Large intestine (tissue), 3 donors: ENCODE results near the gene PKDCC. TPM values are rescaled to one million over a fixed set of nuclear protein-coding genes. Genes with fewer than 3 reads are reported as not detected.

Experiments used
- DNase-seq, 2 donors: peaks; one replicate each; pipeline versions ENCODE4 v3.0.0 to v3.0.0-alpha.2; 2013
- H3K27ac ChIP-seq: one replicate; pipeline ENCODE4 v1.5.1; 2013; ENCODE audit warnings: low read length
- H3K27me3 ChIP-seq: 2 replicates; pipeline ENCODE4 v1.6.1; 2013; ENCODE audit warnings: low read length; ENCODE audit not compliant: control insufficient read depth, insufficient read depth
- H3K36me3 ChIP-seq: 2 replicates; pipeline ENCODE4 v1.6.1; 2013; ENCODE audit warnings: low read length; ENCODE audit not compliant: control insufficient read depth, insufficient read depth
- H3K4me1 ChIP-seq: one replicate; pipeline ENCODE4 v1.6.1; 2013; ENCODE audit warnings: low read length; ENCODE audit not compliant: control insufficient read depth, insufficient read depth
- H3K4me3 ChIP-seq: one replicate; pipeline ENCODE4 v1.5.1; 2013; ENCODE audit warnings: low read length
- H3K9me3 ChIP-seq: one replicate; pipeline ENCODE4 v1.6.1; 2013; ENCODE audit warnings: mild to moderate bottlenecking, low read depth, low read length, moderate library complexity; ENCODE audit not compliant: control insufficient read depth
- WGBS: methylation state at CpG from one replicate; pipeline ENCODE4 v1.1.5; 2013; ENCODE audit warnings: low lambda C conversion rate; ENCODE audit not compliant: insufficient coverage; 5-methylcytosine and 5-hydroxymethylcytosine counted together
- polyA plus RNA-seq: library from polyadenylated mRNA; unstranded; fragments of 120-200 nt; gene quantifications from one replicate; pipeline ENCODE4 v1.2.1, GENCODE V29; 2013

The PKDCC gene
- polyA plus RNA-seq, 1 donor = 247 TPM

GRCh38 chr2:42040643-42041278, 7.1 kb upstream of the PKDCC start:
- H3K27ac ChIP-seq = no peak overlapping the region
- no peaks in the 10 kb centered on the region for H3K27me3 ChIP-seq
- H3K4me3 ChIP-seq = no peak overlapping the region
- 40% methylated on average over 1 of the region's 9 CpGs for WGBS
- H3K36me3 ChIP-seq = no peaks in the 10 kb centered on the region
- peaks cover 15% of the 10 kb centered on the region for H3K4me1 ChIP-seq
- DNase-seq = peak in 1 of 2 donors; percentile 75
- H3K9me3 ChIP-seq = no peaks in the 10 kb centered on the region

DNA sequence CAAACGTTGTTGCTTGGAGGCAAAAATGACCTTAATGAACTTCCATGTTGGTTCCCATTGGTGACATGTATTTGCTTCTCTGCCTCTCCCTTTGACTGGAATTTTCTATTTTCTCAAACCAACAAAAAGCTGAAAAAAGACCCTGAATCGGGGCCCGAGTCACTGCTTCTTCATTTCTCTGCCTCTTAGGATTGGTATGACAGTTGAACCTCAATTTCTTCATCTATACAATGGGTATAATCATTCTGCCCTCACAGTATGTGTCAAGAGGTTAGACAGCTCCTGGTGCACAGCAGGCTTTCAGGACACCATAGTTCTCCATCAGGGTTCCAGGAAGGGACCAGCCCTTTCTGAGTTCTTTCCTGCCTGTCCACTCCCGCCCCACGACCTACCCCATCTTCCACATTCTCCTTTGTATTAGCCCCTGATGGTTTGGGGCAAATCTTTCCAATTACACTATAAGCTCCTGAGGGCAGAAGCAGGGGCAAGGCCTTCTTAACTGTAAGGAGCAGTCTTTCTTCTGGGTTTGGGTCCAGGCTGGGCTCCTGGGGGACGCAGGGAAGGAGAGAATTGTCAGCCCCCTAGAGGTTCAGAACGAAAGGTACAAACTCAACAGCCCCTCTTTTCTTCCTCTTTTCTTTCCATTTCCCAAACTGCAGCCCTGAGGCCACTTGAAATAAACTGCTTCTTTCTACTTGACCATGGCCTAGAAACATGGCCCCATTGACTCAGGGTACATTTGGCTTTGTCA, 6.3 kb upstream of the PKDCC start:
- WGBS = 20% methylated on average over 1 of the region's 7 CpGs
- no peak for DNase-seq
- peaks cover 23% of the 10 kb centered on the region for H3K4me1 ChIP-seq
- no peak overlapping the region for H3K4me3 ChIP-seq
- no peak overlapping the region for H3K27ac ChIP-seq
- no peaks in the 10 kb centered on the region for H3K36me3 ChIP-seq
- H3K9me3 ChIP-seq = no peaks in the 10 kb centered on the region
- no peaks in the 10 kb centered on the region for H3K27me3 ChIP-seq

- Histone ChIP-seq H3K27me3 (no peaks in the 10 kb centered on the region), H3K27ac (no peak overlapping the region), H3K9me3 (no peaks in the 10 kb centered on the region), H3K4me1 (peaks cover 29% of the 10 kb centered on the region), H3K36me3 (no peaks in the 10 kb centered on the region), H3K4me3 (no peak overlapping the region)
- no peak for DNase-seq
- WGBS = 94% methylated on average over 3 of the region's 11 CpGs
These were observed 5.0 kb upstream of the PKDCC start for GRCh38 chr2:42042631-42043355.

- WGBS = 100% methylated on average over 2 of the region's 3 CpGs
- DNase-seq = no peak
- H3K27me3 ChIP-seq = no peaks in the 10 kb centered on the region
- peaks cover 29% of the 10 kb centered on the region for H3K4me1 ChIP-seq
- H3K4me3 ChIP-seq = no peak overlapping the region
- H3K9me3 ChIP-seq = no peaks in the 10 kb centered on the region
- H3K36me3 ChIP-seq = no peaks in the 10 kb centered on the region
- H3K27ac ChIP-seq = no peak overlapping the region
These were observed 3.9 kb upstream of the PKDCC start for GRCh38 chr2:42043789-42044394.

DNA sequence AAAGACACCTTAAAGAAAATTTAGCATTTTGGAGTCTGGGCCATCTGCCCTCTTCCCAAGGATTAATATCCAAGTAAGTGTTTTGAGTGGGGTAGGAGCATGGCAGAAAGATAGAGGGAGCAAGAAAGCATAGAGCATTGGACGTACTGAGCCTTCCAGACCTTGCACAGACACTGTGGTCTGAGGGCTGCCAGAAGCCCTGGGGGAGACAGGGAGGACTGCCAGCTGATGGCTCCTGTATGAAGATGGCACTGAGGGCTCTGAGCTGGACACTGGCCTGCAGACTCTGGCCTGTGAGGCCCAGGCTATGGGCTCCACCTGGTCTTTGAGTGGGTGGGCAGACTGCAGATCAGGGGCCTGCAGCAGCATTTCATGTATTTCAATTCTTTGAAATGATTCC, 2.9 kb upstream of the PKDCC start:
- no peak overlapping the region for H3K4me3 ChIP-seq
- no peak for DNase-seq
- WGBS = no CpG with 5 or more reads among the region's 1 CpG
- H3K9me3 ChIP-seq = no peaks in the 10 kb centered on the region
- peaks cover under 1% of the 10 kb centered on the region for H3K36me3 ChIP-seq
- no peaks in the 10 kb centered on the region for H3K27me3 ChIP-seq
- H3K27ac ChIP-seq = no peak overlapping the region
- peaks cover 29% of the 10 kb centered on the region for H3K4me1 ChIP-seq

- H3K27ac ChIP-seq = no peak overlapping the region
- no CpG with 5 or more reads among the region's 3 CpGs for WGBS
- no peak overlapping the region for H3K4me3 ChIP-seq
- no peaks in the 10 kb centered on the region for H3K27me3 ChIP-seq
- no peak for DNase-seq
- peaks cover 4% of the 10 kb centered on the region for H3K36me3 ChIP-seq
- peaks cover 29% of the 10 kb centered on the region for H3K4me1 ChIP-seq
- H3K9me3 ChIP-seq = no peaks in the 10 kb centered on the region
These were observed 2.5 kb upstream of the PKDCC start for GRCh38 chr2:42045352-42045751.

DNA sequence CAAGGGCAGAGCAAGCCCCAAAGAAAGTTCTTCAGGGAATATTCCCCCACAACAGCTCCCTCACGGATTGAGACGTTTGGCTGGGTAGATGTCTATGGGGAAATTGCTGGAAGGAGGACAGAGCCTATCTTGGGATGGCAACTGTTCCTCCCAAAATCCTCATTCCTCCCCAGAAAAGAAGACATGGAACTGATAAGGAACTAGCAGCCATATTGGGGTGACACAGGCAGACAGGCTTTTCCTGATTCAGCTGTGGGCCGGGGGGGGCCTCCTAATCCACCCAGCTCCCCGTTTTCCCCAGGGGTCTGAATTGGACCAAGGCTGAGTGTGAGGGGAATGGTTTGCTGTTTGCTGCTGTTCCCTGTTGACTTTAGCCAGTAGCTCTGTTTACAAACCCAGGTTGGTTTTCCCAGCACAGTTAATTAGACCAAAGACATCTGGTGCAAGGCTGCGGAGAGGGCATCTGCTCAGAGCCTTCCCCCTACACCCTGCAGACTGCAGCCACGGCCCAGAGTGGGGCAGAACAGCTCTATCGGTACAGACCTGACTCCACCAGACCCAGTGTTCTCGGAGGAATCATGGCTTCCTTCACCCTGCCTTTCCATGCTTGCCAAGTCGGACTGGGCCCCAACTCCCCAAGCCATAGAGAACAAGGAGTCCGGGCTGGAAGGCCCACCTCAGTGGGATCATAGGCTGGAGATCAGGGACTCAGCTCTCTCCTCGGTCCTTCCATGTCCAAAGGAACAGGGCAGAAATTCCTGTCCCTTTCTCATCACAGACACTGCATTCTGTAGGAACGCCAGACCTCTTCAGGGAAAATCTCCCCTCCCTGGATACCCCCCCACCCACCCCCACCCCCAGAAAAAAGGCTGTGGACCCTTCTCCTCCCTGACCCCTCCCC, 1.7 kb upstream of the PKDCC start:
- peak overlapping the region; percentile 70 for H3K27ac ChIP-seq

DNA sequence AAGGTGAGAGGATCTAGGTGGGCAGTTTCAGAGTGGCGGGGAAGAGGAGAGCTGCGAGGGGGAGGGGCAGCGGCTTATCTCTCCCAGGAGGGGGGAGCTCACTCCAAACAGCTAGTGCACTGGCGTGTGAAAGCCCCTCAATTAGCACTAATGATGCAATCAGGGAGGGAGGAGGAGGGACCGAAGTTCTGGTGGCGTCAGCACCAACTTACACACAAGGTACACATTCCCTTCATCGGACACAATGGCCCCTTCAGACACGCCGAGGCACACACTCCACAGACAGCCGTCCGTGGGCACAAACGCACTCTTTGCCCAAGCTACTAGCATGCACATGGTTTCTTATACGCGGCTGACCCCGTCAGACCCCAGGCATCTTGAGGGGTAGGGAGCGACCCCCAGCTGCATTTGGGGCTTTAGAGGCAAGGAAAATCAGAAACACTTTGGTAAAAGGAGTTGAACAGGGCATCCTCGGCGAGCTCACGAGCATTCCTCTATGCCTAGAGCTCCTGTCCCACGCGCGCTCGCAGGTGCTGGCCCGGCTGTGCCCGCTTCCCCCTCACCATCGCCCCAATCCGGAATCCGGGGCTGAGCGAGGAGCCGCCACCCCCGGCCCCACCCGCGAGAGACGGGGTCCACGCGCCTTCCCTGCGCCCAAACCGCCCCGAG, 868 bp upstream of the PKDCC start:
- H3K4me1 ChIP-seq = peaks cover 26% of the 10 kb centered on the region

More for the DNA sequence above, 1.7 kb upstream of the PKDCC start:
- no peaks in the 10 kb centered on the region for H3K27me3 ChIP-seq
- no CpG with 5 or more reads among the region's 12 CpGs for WGBS
- peak overlapping the region; percentile 60 for H3K4me3 ChIP-seq
- peak in 1 of 2 donors; percentile 44 for DNase-seq
- peaks cover 24% of the 10 kb centered on the region for H3K4me1 ChIP-seq
- no peaks in the 10 kb centered on the region for H3K9me3 ChIP-seq
- peaks cover 9% of the 10 kb centered on the region for H3K36me3 ChIP-seq

More for the DNA sequence above, 868 bp upstream of the PKDCC start:
- peaks cover 17% of the 10 kb centered on the region for H3K36me3 ChIP-seq
- H3K4me3 ChIP-seq = peak overlapping the region; percentile 60
- H3K27ac ChIP-seq = peak overlapping the region; percentile 70
- H3K27me3 ChIP-seq = no peaks in the 10 kb centered on the region
- no CpG with 5 or more reads among the region's 39 CpGs for WGBS
- H3K9me3 ChIP-seq = no peaks in the 10 kb centered on the region
- DNase-seq = peak in 1 of 2 donors; percentile 78
